Gastroesophageal sphincter (tissue), 3 donors: Measurements from ENCODE around the gene SMIM35.

Experiments used
- EP300 ChIP-seq: sonication (generic); formaldehyde crosslinking; IDR thresholded peaks from one replicate; pipeline ENCODE4 v1.6.1; 2017; ENCODE audit warnings: antibody characterized with exemption, mild to moderate bottlenecking
- POLR2A ChIP-seq, 2 donors: fragments of 450-650 bp; IDR thresholded peaks; one replicate each; pipeline ENCODE4 v1.6.1; 2017; ENCODE audit warnings: antibody characterized with exemption in 2 of 2, mild to moderate bottlenecking in 2 of 2, moderate library complexity in 1 of 2
- POLR2AphosphoS5 ChIP-seq: sonication (generic); formaldehyde crosslinking; IDR thresholded peaks from one replicate; pipeline ENCODE4 v1.6.1; 2017; ENCODE audit warnings: antibody characterized with exemption
- TF ChIP-seq, protein P1 (sequence below), 4 experiments: fragments of 200-600 bp in 2 of 4; fragments of 450-650 bp in 2 of 4; sonication (generic) in 1 of 4; IDR thresholded peaks; one replicate each; pipeline ENCODE4 v1.5.1; 2017 to 2019; ENCODE audit warnings: antibody characterized with exemption in 4 of 4, mild to moderate bottlenecking in 2 of 4, moderate library complexity in 2 of 4

DNA sequence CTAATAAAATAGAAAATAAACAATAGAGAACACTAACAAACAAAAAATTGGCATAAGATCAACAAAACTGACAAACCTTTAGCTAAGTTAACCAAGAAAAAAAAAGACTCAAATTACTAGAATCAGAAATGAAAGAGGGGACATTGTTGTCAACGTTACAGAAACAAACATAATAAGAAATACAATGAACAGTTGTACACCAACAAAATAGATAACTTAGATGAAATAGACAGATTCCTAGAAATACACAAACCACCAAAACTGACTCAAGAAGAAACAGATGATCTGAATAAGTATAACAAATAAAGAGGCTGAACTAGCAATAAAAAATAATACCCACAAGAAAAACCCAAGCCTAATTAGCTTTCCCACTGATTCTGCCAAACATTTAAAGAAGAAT lies 44.6 kb downstream of the SMIM35 start:
- TF ChIP-seq, protein P1, sequence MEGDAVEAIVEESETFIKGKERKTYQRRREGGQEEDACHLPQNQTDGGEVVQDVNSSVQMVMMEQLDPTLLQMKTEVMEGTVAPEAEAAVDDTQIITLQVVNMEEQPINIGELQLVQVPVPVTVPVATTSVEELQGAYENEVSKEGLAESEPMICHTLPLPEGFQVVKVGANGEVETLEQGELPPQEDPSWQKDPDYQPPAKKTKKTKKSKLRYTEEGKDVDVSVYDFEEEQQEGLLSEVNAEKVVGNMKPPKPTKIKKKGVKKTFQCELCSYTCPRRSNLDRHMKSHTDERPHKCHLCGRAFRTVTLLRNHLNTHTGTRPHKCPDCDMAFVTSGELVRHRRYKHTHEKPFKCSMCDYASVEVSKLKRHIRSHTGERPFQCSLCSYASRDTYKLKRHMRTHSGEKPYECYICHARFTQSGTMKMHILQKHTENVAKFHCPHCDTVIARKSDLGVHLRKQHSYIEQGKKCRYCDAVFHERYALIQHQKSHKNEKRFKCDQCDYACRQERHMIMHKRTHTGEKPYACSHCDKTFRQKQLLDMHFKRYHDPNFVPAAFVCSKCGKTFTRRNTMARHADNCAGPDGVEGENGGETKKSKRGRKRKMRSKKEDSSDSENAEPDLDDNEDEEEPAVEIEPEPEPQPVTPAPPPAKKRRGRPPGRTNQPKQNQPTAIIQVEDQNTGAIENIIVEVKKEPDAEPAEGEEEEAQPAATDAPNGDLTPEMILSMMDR (IDR thresholded peaks at IDR 0.05) = no peak
- TF ChIP-seq POLR2A (IDR thresholded peaks at IDR 0.05) (no peak), POLR2AphosphoS5 (no peak), EP300 (no peak)
